Renal cortex interstitium (tissue), 11 donors: ENCODE measurements around the gene DDX24. TPM values are rescaled to one million over a fixed set of nuclear protein-coding genes. Genes with fewer than 3 reads are reported as not detected.

Source experiments
- DNase-seq, 11 donors: peaks; one replicate each; pipeline ENCODE4 v3.0.0-alpha.2; 2013; ENCODE audit warnings: low read depth in 9 of 11, low spot score in 4 of 11; ENCODE audit errors: extremely low read depth in 1 of 11
- polyA plus RNA-seq, 3 donors: library from polyadenylated mRNA; unstranded; fragments of 120-200 nt; gene quantifications; one replicate each; pipeline ENCODE4 v1.2.1, GENCODE V29; 2013; ENCODE audit not compliant: insufficient read length in 3 of 3

The DDX24 gene
- polyA plus RNA-seq, 3 donors: 158 to 177 (median 164) TPM

- DNase-seq: no peak
Measured at GRCh38 chr14:94042433-94043091, 38.4 kb downstream of the DDX24 start.

GRCh38 chr14:94041551-94042346 is 39.3 kb downstream of the DDX24 start:
- no peak for DNase-seq

GRCh38 chr14:94040796-94041195 is 40.2 kb downstream of the DDX24 start:
- DNase-seq: no peak

GRCh38 chr14:94040247-94040646 is 40.8 kb downstream of the DDX24 start:
- no peak for DNase-seq

GRCh38 chr14:94038921-94039629 is 41.9 kb downstream of the DDX24 start:
- DNase-seq: no peak

- no peak for DNase-seq
Measured at GRCh38 chr14:94038510-94038909, 42.5 kb downstream of the DDX24 start.

GRCh38 chr14:94037954-94038353 is 43.0 kb downstream of the DDX24 start:
- DNase-seq: no peak

GRCh38 chr14:94036313-94037167 is 44.5 kb downstream of the DDX24 start:
- peak in 4 of 11 donors; percentile 29 to 45 (median 30) for DNase-seq

GRCh38 chr14:94034886-94035285 is 46.1 kb downstream of the DDX24 start:
- no peak for DNase-seq

- DNase-seq: no peak
Measured at GRCh38 chr14:94031883-94032279, 49.1 kb downstream of the DDX24 start.

- DNase-seq: no peak
Measured at GRCh38 chr14:94031161-94031882, 49.7 kb downstream of the DDX24 start.

- no peak for DNase-seq
Measured at GRCh38 chr14:94030571-94030970, 50.4 kb downstream of the DDX24 start.

GRCh38 chr14:94029671-94030203 is 51.3 kb downstream of the DDX24 start:
- no peak for DNase-seq

- no peak for DNase-seq
Measured at GRCh38 chr14:94029265-94029664, 51.7 kb downstream of the DDX24 start.

- no peak for DNase-seq
Measured at GRCh38 chr14:94028450-94028826, 52.6 kb downstream of the DDX24 start.

GRCh38 chr14:94027566-94028449 is 53.2 kb downstream of the DDX24 start:
- DNase-seq: no peak

GRCh38 chr14:94026889-94027469 is 54.0 kb downstream of the DDX24 start:
- DNase-seq: no peak
